ENCODE results near the gene NLGN1. TPM values are rescaled to one million over a fixed set of nuclear protein-coding genes. Genes with fewer than 3 reads are reported as not detected.

NLGN1 gene
- total RNA-seq, 1 donor from 2014 or later, result 6.5 TPM

DNA sequence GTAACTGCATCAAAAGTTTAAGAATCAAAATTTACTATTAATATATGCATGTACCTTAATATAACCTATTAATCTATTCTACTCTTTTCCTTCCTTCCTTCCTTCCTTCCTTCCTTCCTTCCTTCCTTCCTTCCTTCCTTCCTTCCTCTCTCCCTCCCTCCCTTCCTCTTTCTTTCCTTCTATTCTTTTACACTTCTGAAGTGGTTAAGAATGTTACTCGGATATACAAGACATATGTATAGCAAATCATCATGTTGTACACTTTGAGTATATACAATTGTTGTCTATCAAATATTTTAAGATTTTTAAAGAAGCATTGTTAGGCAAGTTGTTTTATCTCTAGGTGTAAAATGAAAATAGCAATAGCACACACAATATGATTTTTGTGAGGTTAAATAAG, 748.5 kb downstream of the NLGN1 start:
- DNase-seq (ENCODE audit: low spot score), result no peak

- DNase-seq (ENCODE audit: low spot score), result no peak
Measured at GRCh38 chr3:174147798-174148197, 750.3 kb downstream of the NLGN1 start.

DNA sequence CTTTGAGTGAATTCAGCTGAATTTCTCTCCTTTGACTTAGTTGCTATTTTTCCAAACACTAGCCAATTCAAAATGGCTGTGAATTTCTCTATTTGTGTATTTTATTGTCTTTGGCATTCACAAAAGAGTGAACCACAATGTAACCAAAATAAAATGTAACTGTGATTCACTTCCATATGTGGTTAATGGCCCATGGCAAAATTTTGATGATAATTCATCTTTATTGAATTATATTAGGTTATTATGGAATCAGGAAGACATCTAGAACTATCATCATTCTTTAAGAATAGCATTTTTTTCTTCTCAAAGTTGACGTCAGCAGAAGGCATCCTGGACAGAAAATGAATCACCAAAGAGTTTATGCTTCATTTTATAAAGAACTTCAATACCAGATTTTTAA, 756.3 kb downstream of the NLGN1 start:
- no peak for DNase-seq (ENCODE audit: low spot score)

GRCh38 chr3:174156200-174156599, 758.7 kb downstream of the NLGN1 start:
- no peak for DNase-seq (ENCODE audit: low spot score)

GRCh38 chr3:174158674-174159073, 761.1 kb downstream of the NLGN1 start:
- no peak for DNase-seq (ENCODE audit: low spot score)

GRCh38 chr3:174159604-174160003, 762.1 kb downstream of the NLGN1 start:
- no peak for DNase-seq (ENCODE audit: low spot score)

- DNase-seq (ENCODE audit: low spot score), result no peak
Measured at GRCh38 chr3:174162550-174162949, 765.0 kb downstream of the NLGN1 start.

GRCh38 chr3:174168026-174168425, 770.5 kb downstream of the NLGN1 start:
- DNase-seq (ENCODE audit: low spot score), result no peak

GRCh38 chr3:174168538-174169254, 771.2 kb downstream of the NLGN1 start:
- DNase-seq (ENCODE audit: low spot score), result no peak

DNA sequence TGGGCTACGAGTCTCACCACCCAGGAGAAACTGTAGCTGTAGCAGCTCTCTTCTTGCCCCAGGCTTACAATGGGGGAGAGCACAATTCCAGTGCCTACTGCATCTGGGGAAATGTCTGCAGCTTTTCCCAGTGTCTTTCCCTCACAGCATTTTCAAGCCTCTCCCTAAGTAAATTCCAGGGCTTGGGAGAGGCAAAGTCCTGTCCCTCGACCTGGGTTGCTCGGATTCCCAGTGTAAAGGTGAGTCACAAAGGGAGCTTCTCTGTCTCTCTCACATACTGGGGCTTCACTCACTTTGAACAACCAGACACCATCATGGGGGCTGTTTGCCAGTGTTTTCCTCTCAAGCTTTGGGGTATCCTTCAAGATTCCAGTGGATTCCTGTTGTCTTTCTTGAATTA, 772.2 kb downstream of the NLGN1 start:
- no peak for DNase-seq (ENCODE audit: low spot score)

- no peak for DNase-seq (ENCODE audit: low spot score)
Measured at GRCh38 chr3:174170248-174170647, 772.7 kb downstream of the NLGN1 start.

- DNase-seq (ENCODE audit: low spot score), result no peak
Measured at GRCh38 chr3:174186377-174186989, 788.9 kb downstream of the NLGN1 start.

DNA sequence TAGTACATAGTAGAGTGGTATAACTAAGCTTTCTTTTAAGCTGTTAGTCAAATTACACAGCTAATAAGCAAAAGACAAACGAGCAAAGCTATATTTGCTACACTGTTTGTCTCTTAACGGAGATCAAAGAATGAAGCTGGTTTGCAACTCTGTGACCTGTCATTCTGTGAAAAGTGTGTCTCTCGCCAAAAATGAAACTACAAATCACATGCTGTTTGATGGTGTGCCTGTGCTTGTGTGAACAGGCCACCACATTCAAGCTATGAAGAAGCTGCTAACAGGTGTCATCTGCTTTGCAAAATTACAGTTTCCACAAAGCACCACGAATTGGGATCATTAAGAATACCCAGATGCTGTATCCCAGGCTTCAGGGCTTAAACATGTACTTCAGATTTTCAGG, 793.8 kb downstream of the NLGN1 start:
- DNase-seq (ENCODE audit: low spot score), result no peak

DNA sequence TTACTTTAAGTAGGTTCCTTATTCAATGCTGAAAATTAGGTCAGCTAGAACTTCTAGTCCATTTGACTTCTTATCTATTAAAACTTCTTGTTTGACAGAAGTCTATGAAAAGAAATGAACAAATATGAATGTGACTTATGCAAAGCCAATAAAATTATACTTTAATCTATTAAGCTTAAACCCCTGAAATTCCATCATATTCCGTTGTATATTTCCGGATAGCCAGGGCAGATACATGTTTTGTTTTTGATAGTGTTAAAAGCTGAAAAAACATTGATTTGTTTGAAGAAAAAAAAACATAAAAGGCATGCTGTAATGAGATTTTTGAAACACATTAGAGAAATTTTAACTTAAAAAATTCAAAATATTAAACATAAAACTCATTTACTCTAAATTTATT, 794.4 kb downstream of the NLGN1 start:
- DNase-seq (ENCODE audit: low spot score), result no peak

DNA sequence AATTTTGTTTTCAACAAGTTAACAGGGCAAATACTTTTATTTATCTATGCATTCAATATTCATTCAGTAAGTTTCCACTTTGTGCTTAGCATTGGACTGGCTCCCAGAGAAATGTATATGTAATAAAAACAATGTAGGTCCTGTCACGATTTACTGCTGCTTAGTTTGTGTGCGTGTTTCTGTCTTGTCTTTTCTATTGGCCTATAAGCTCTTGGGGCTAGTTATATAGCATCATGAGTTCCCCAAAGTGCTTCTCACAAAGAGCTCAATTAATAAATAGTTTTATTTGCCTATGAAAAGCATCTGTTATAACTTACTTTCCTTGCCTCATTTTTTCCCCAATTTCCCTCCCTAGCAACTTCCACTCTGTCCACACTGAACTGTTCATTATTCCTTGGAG, 794.9 kb downstream of the NLGN1 start:
- no peak for DNase-seq (ENCODE audit: low spot score)

GRCh38 chr3:174193604-174194003, 796.1 kb downstream of the NLGN1 start:
- DNase-seq (ENCODE audit: low spot score), result no peak

DNA sequence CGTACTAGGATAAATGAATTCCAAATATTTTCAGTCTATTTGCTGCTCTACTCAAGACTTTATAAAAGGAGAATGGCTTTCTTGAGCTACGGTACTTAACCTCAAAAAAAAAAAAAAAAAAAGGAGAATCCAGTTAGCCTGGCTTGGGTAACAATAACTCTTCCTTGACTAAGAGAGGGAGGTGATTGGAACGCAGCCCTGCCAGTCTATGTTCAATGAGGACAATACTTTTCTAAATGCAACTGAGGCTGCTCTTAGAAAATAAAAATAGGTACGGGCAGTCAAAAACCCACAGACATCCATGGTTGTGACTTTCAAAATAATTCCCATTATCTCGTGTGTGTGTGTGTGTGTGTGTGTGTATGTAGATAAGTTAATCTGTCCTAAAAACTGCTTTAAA, 799.9 kb downstream of the NLGN1 start:
- DNase-seq (ENCODE audit: low spot score), result no peak

DNA sequence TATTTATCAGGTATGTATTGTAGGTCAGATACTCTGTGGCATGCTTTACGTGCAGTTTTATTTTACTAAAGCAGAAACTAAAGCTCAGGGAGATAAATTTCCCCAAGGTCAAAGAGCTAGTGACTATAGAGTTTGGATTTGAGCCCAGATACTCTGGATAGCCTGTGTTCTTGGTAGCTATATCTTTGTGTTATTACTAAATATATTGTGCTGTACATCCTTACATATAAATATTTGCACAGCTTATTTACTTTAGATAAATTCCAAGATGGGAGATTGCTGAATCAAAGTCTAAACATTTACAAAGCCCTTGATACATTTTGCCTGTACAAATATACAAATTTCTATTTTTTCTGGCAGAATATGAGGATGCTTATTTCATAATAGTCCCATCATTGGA, 800.7 kb downstream of the NLGN1 start:
- no peak for DNase-seq (ENCODE audit: low spot score)

GRCh38 chr3:174199696-174200095, 802.2 kb downstream of the NLGN1 start:
- DNase-seq (ENCODE audit: low spot score), result no peak

GRCh38 chr3:174202116-174202515, 804.6 kb downstream of the NLGN1 start:
- no peak for DNase-seq (ENCODE audit: low spot score)

GRCh38 chr3:174202561-174202960, 805.0 kb downstream of the NLGN1 start:
- no peak for DNase-seq (ENCODE audit: low spot score)

- DNase-seq (ENCODE audit: low spot score), result no peak
Measured at GRCh38 chr3:174204765-174205164, 807.2 kb downstream of the NLGN1 start.

- no peak for DNase-seq (ENCODE audit: low spot score)
Measured at GRCh38 chr3:174206607-174207192, 809.2 kb downstream of the NLGN1 start.

Data from mesenteric fat pad (tissue), 1 donor.